WTC11 (cell line): ENCODE measurements around the gene KPNA2. TPM values are rescaled to one million over a fixed set of nuclear protein-coding genes. Genes with fewer than 3 reads are reported as not detected.
A peak's percentile ranks its signal among the peaks of the same experiment; 100 is the strongest.
"Not testable (repeated sequence)": the region's sequence is repeated elsewhere in the genome, so short reads cannot be mapped to it uniquely, and the experiment has no call there.

ENCODE experiments used
- ATAC-seq: fragments of 200-7000 bp; cut with Tn5 transposase; 2 replicates; pipeline ENCODE4 v1.10.0; 2021; ENCODE audit warnings: mild to moderate bottlenecking, moderate library complexity
- CTCF ChIA-PET: fragments of 300-600 bp; sonication (Branson Sonifier 250); formaldehyde crosslinking; loops from one replicate; lab custom pipeline; 2021; ENCODE audit warnings: antibody characterized with exemption; lab: Charles Lee
- POLR2A ChIA-PET: fragments of 350-600 bp; sonication (Branson Sonifier 250); formaldehyde crosslinking; loops from one replicate; lab custom pipeline; 2021; ENCODE audit warnings: antibody characterized with exemption; lab: Charles Lee
- DNase-seq: peaks from one replicate; pipeline ENCODE4 v3.0.0; 2021; ENCODE audit warnings: low spot score
- H3K27ac Mint-ChIP-seq: 2 replicates; pipeline ENCODE4 v1.8.0; 2021; ENCODE audit warnings: mixed read lengths
- H3K27me3 Mint-ChIP-seq: 2 replicates; pipeline ENCODE4 v1.8.0; 2021; ENCODE audit warnings: low read depth, mild to moderate bottlenecking, moderate library complexity, mixed read lengths
- H3K36me3 Mint-ChIP-seq: 2 replicates; pipeline ENCODE4 v1.8.0; 2021; ENCODE audit warnings: mixed read lengths
- H3K4me1 Mint-ChIP-seq: 2 replicates; pipeline ENCODE4 v1.8.0; 2022; ENCODE audit warnings: mixed read lengths
- H3K4me3 Mint-ChIP-seq: 2 replicates; pipeline ENCODE4 v1.8.0; 2021; ENCODE audit warnings: mild to moderate bottlenecking, moderate library complexity, mixed read lengths
- H3K9me3 Mint-ChIP-seq: 2 replicates; pipeline ENCODE4 v1.8.0; 2021; ENCODE audit warnings: mixed read lengths
- ATF1 ChIP-seq: sonication (generic); formaldehyde crosslinking; IDR thresholded peaks from 2 replicates; pipeline ENCODE4 v1.8.1; 2023; ENCODE audit warnings: mild to moderate bottlenecking, moderate library complexity, missing genetic modification reagents
- CREM ChIP-seq: sonication (generic); formaldehyde crosslinking; IDR thresholded peaks from 2 replicates; pipeline ENCODE4 v1.8.1; 2022; ENCODE audit warnings: mild to moderate bottlenecking, missing genetic modification reagents, moderate library complexity
- FOXJ3 ChIP-seq: sonication (generic); formaldehyde crosslinking; IDR thresholded peaks from 2 replicates; pipeline ENCODE4 v1.9.0; 2021; ENCODE audit warnings: missing genetic modification reagents, mild to moderate bottlenecking, borderline replicate concordance
- FOXK1 ChIP-seq: sonication (generic); formaldehyde crosslinking; IDR thresholded peaks from 2 replicates; pipeline ENCODE4 v1.8.0; 2022; ENCODE audit warnings: mild to moderate bottlenecking, moderate library complexity, missing genetic modification reagents
- GABPB1 ChIP-seq: sonication (generic); formaldehyde crosslinking; IDR thresholded peaks from 2 replicates; pipeline ENCODE4 v1.8.1; 2023; ENCODE audit warnings: mild to moderate bottlenecking, missing genetic modification reagents
- JUN ChIP-seq: sonication (generic); formaldehyde crosslinking; IDR thresholded peaks from 2 replicates; pipeline ENCODE4 v1.8.0; 2023; ENCODE audit warnings: mild to moderate bottlenecking, missing genetic modification reagents
- MXD4 ChIP-seq: fragments of 250-450 bp; sonication (Bioruptor Pico); IDR thresholded peaks from 2 replicates; pipeline ENCODE4 v1.8.0; 2021; ENCODE audit warnings: mild to moderate bottlenecking, moderate library complexity, borderline replicate concordance
- NFYB ChIP-seq: sonication (generic); formaldehyde crosslinking; conservative IDR thresholded peaks from 2 replicates; pipeline ENCODE4 v1.8.0; 2022; ENCODE audit warnings: low read depth, missing genetic modification reagents
- PRRX2 ChIP-seq: fragments of 250-450 bp; sonication (Bioruptor Pico); IDR thresholded peaks from 2 replicates; pipeline ENCODE4 v1.8.0; 2021; ENCODE audit warnings: mild to moderate bottlenecking
- RORB ChIP-seq: fragments of 250-450 bp; sonication (Bioruptor Pico); IDR thresholded peaks from 2 replicates; pipeline ENCODE4 v1.9.0; 2021; ENCODE audit warnings: mild to moderate bottlenecking
- TEAD4 ChIP-seq: sonication (generic); formaldehyde crosslinking; IDR thresholded peaks from 2 replicates; pipeline ENCODE4 v1.8.0; 2022; ENCODE audit warnings: mild to moderate bottlenecking, missing genetic modification reagents
- ZNF317 ChIP-seq: sonication (generic); formaldehyde crosslinking; IDR thresholded peaks from 2 replicates; pipeline ENCODE4 v1.8.1; 2023; ENCODE audit warnings: low read depth, mild to moderate bottlenecking, moderate library complexity, missing genetic modification reagents, borderline replicate concordance
- ZNF396 ChIP-seq: fragments of 250-450 bp; sonication (Bioruptor Pico); IDR thresholded peaks from 2 replicates; pipeline ENCODE4 v1.8.0; 2021; ENCODE audit warnings: mild to moderate bottlenecking, moderate library complexity, borderline replicate concordance
- ZNF423 ChIP-seq: fragments of 250-450 bp; sonication (Bioruptor Pico); IDR thresholded peaks from 2 replicates; pipeline ENCODE4 v2.1.2; 2022; ENCODE audit warnings: mild to moderate bottlenecking, moderate library complexity
- total RNA-seq: library from RNA; stranded (reverse); gene quantifications from 3 replicates; pipeline ENCODE4 v1.2.3, GENCODE V29; 2021
- TF ChIP-seq, protein P1 (sequence below): sonication (generic); formaldehyde crosslinking; conservative IDR thresholded peaks from 2 replicates; pipeline ENCODE4 v1.8.1; 2022; ENCODE audit warnings: mild to moderate bottlenecking, missing genetic modification reagents
- TF ChIP-seq, protein P2 (sequence below): sonication (generic); formaldehyde crosslinking; IDR thresholded peaks from 2 replicates; pipeline ENCODE4 v1.8.1; 2023; ENCODE audit warnings: mild to moderate bottlenecking, missing genetic modification reagents, moderate library complexity
- TF ChIP-seq, protein P3 (sequence below): fragments of 200-600 bp; IDR thresholded peaks from 2 replicates; pipeline ENCODE4 v1.8.0; 2022; ENCODE audit warnings: antibody characterized with exemption
- TF ChIP-seq, protein P4 (sequence below): sonication (generic); formaldehyde crosslinking; IDR thresholded peaks from 2 replicates; pipeline ENCODE4 v1.8.0; 2022; ENCODE audit warnings: mild to moderate bottlenecking, missing genetic modification reagents
- TF ChIP-seq, protein P5 (sequence below): sonication (generic); formaldehyde crosslinking; IDR thresholded peaks from 2 replicates; pipeline ENCODE4 v1.8.0; 2022; ENCODE audit warnings: missing genetic modification reagents

Gene KPNA2
- total RNA-seq, 1 experiment from 2014 or later, result 466 TPM

DNA sequence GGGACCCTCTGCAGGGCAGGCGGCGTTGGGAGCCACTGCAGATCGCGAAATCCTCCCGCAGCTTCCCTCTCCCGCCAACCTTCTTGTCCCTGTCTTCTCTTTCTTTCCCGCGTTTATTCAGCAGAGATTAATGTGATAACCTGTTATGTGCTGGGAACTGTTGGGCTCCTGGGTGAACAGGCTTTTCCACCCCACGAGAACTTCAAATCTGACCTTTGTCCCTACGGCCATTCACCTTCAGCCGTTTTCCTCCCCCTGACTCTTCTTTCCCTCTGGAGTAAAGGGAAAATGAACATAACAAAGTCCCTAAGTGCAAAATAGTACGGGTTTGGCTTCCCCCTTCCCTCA is 15.2 kb upstream of the KPNA2 start:
- TF ChIP-seq TEAD4 (CRISPR knock-in tag) (no peak), ZNF396 (CRISPR knock-in tag) (no peak), FOXK1 (CRISPR knock-in tag) (no peak), ATF1 (CRISPR knock-in tag) (no peak), RORB (CRISPR knock-in tag) (no peak), ZNF423 (CRISPR knock-in tag) (no peak), PRRX2 (CRISPR knock-in tag) (no peak), NFYB (CRISPR knock-in tag) (no peak), CREM (no peak), JUN (no peak), MXD4 (CRISPR knock-in tag) (no peak), GABPB1 (CRISPR knock-in tag) (no peak), ZNF317 (CRISPR knock-in tag) (no peak), FOXJ3 (CRISPR knock-in tag) (no peak)
- TF ChIP-seq, protein P1, sequence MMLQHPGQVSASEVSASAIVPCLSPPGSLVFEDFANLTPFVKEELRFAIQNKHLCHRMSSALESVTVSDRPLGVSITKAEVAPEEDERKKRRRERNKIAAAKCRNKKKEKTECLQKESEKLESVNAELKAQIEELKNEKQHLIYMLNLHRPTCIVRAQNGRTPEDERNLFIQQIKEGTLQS (CRISPR knock-in tag), result no peak
- TF ChIP-seq, protein P2, sequence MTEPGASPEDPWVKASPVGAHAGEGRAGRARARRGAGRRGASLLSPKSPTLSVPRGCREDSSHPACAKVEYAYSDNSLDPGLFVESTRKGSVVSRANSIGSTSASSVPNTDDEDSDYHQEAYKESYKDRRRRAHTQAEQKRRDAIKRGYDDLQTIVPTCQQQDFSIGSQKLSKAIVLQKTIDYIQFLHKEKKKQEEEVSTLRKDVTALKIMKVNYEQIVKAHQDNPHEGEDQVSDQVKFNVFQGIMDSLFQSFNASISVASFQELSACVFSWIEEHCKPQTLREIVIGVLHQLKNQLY (CRISPR knock-in tag), result no peak
- TF ChIP-seq, protein P3, sequence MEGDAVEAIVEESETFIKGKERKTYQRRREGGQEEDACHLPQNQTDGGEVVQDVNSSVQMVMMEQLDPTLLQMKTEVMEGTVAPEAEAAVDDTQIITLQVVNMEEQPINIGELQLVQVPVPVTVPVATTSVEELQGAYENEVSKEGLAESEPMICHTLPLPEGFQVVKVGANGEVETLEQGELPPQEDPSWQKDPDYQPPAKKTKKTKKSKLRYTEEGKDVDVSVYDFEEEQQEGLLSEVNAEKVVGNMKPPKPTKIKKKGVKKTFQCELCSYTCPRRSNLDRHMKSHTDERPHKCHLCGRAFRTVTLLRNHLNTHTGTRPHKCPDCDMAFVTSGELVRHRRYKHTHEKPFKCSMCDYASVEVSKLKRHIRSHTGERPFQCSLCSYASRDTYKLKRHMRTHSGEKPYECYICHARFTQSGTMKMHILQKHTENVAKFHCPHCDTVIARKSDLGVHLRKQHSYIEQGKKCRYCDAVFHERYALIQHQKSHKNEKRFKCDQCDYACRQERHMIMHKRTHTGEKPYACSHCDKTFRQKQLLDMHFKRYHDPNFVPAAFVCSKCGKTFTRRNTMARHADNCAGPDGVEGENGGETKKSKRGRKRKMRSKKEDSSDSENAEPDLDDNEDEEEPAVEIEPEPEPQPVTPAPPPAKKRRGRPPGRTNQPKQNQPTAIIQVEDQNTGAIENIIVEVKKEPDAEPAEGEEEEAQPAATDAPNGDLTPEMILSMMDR, result no peak
- TF ChIP-seq, protein P4, sequence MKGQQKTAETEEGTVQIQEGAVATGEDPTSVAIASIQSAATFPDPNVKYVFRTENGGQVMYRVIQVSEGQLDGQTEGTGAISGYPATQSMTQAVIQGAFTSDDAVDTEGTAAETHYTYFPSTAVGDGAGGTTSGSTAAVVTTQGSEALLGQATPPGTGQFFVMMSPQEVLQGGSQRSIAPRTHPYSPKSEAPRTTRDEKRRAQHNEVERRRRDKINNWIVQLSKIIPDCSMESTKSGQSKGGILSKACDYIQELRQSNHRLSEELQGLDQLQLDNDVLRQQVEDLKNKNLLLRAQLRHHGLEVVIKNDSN (CRISPR knock-in tag), result no peak
- TF ChIP-seq, protein P5, sequence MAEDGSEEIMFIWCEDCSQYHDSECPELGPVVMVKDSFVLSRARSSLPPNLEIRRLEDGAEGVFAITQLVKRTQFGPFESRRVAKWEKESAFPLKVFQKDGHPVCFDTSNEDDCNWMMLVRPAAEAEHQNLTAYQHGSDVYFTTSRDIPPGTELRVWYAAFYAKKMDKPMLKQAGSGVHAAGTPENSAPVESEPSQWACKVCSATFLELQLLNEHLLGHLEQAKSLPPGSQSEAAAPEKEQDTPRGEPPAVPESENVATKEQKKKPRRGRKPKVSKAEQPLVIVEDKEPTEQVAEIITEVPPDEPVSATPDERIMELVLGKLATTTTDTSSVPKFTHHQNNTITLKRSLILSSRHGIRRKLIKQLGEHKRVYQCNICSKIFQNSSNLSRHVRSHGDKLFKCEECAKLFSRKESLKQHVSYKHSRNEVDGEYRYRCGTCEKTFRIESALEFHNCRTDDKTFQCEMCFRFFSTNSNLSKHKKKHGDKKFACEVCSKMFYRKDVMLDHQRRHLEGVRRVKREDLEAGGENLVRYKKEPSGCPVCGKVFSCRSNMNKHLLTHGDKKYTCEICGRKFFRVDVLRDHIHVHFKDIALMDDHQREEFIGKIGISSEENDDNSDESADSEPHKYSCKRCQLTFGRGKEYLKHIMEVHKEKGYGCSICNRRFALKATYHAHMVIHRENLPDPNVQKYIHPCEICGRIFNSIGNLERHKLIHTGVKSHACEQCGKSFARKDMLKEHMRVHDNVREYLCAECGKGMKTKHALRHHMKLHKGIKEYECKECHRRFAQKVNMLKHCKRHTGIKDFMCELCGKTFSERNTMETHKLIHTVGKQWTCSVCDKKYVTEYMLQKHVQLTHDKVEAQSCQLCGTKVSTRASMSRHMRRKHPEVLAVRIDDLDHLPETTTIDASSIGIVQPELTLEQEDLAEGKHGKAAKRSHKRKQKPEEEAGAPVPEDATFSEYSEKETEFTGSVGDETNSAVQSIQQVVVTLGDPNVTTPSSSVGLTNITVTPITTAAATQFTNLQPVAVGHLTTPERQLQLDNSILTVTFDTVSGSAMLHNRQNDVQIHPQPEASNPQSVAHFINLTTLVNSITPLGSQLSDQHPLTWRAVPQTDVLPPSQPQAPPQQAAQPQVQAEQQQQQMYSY (CRISPR knock-in tag), result no peak
- TF ChIP-seq, all 79 proteins: peak for 0
- CTCF ChIA-PET, result interaction anchor here (0.6 to 1.5 kb wide), 11 partner anchors 10 to 379 kb away, joined by 3 to 9 read pairs (median 4); partner anchors contain the start of genes C17orf58 and KPNA2
- H3K4me3 Mint-ChIP-seq, result peak overlapping the region; percentile 83
- DNase-seq (no peak), ATAC-seq (peak; percentile 4)
- no peaks in the 10 kb centered on the region for H3K9me3 Mint-ChIP-seq
- no peaks in the 10 kb centered on the region for H3K27me3 Mint-ChIP-seq
- H3K4me1 Mint-ChIP-seq, result peaks cover 8% of the 10 kb centered on the region
- no peaks in the 10 kb centered on the region for H3K36me3 Mint-ChIP-seq
- POLR2A ChIA-PET, result interaction anchor here (0.6 to 1.6 kb wide), 10 partner anchors 9 to 302 kb away, joined by 3 to 16 read pairs (median 4); partner anchors contain the start of gene KPNA2
- peak overlapping the region; percentile 88 for H3K27ac Mint-ChIP-seq

DNA sequence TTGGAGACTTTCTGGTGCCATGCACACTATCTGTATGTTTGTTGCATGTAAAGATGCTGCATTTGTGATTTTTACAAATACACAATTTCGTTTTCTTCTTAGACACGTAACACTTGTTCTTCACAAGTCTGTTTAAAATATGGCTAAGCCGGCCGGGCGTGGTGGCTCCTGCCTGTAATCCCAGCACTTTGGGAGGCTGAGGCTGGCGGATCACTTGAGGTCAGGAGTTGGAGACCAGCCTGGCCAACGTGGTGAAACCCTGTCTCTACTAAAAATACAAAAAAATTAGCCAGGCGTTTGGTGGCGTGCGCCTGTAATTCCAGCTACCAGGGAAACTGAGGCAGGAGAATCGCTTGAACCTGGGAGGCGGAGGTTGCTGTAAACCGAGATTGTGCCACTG is 14.7 kb upstream of the KPNA2 start:
- not testable (repeated sequence) for H3K36me3 Mint-ChIP-seq, H3K27me3 Mint-ChIP-seq, ATAC-seq, H3K4me1 Mint-ChIP-seq, DNase-seq, H3K9me3 Mint-ChIP-seq
- ChIA-PET CTCF (interaction anchor here (1.0 to 1.5 kb wide), 4 partner anchors 13 to 220 kb away, joined by 3 to 4 read pairs (median 4); partner anchors contain the start of gene C17orf58), POLR2A (interaction anchor here (0.6 to 1.6 kb wide), 7 partner anchors 10 to 303 kb away, joined by 3 to 11 read pairs (median 4); partner anchors contain the start of gene KPNA2)
- peak overlapping the region; percentile 88 for H3K27ac Mint-ChIP-seq
- H3K4me3 Mint-ChIP-seq, result peak overlapping the region; percentile 83
